Kidney (tissue), 14 donors: Measurements from ENCODE around the gene DNM2. TPM values are rescaled to one million over a fixed set of nuclear protein-coding genes. Genes with fewer than 3 reads are reported as not detected.
"Not testable (repeated sequence)": the region's sequence is repeated elsewhere in the genome, so short reads cannot be mapped to it uniquely, and the experiment has no call there.

Experiments used
- DNase-seq, 5 donors: peaks; one replicate each; pipeline ENCODE4 v3.0.0-alpha.2; 2013 to 2020
- FAIRE-seq: peaks from 2 replicates; lab custom pipeline; 2012; peaks lifted over from hg19 to GRCh38; lab: Jason Lieb, UNC
- H3K27ac ChIP-seq, 2 donors: one replicate each; pipeline ENCODE4 v1.7.0; 2013; ENCODE audit warnings: low read depth in 2 of 2, low read length in 2 of 2, inconsistent platforms in 1 of 2
- H3K27me3 ChIP-seq: one replicate; pipeline ENCODE4 v1.7.1; 2013; ENCODE audit warnings: low read length, inconsistent platforms; ENCODE audit not compliant: control insufficient read depth, insufficient read depth
- H3K36me3 ChIP-seq, 3 donors: one replicate each; pipeline versions ENCODE4 v1.7.0 to v1.7.1; 2013; ENCODE audit warnings: low read length in 3 of 3, control low read depth in 1 of 3, inconsistent platforms in 1 of 3; ENCODE audit not compliant: insufficient read depth in 3 of 3, control insufficient read depth in 2 of 3
- H3K4me1 ChIP-seq, 3 donors: one replicate each; pipeline versions ENCODE4 v1.7.0 to v1.7.1; 2013; ENCODE audit warnings: low read length in 3 of 3, inconsistent platforms in 1 of 3, low read depth in 1 of 3; ENCODE audit not compliant: control insufficient read depth in 2 of 3, insufficient read depth in 2 of 3
- H3K4me3 ChIP-seq, 3 donors: one replicate each; pipeline versions ENCODE4 v1.7.0 to v1.8.1; 2013; ENCODE audit warnings: low read length in 3 of 3, control low read depth in 1 of 3, inconsistent platforms in 1 of 3
- H3K9ac ChIP-seq, 3 donors: one replicate each; pipeline versions ENCODE4 v1.7.0 to v1.7.1; 2013; ENCODE audit warnings: low read length in 3 of 3, control low read depth in 1 of 3, inconsistent platforms in 1 of 3
- H3K9me3 ChIP-seq, 3 donors: one replicate each; pipeline versions ENCODE4 v1.7.0 to v1.7.1; 2013; ENCODE audit warnings: low read length in 3 of 3, control low read depth in 1 of 3, inconsistent platforms in 1 of 3; ENCODE audit not compliant: control insufficient read depth in 2 of 3, insufficient read depth in 1 of 3
- intact Hi-C: fragments of 100-400 bp; cut with DNase I; formaldehyde crosslinking; loops from one replicate; pipeline ENCODE4 v1.11.1; 2022
- polyA plus RNA-seq: library from polyadenylated mRNA; stranded (reverse); fragments of 350-450 nt; fragmentation: Illumina TruSeq; extraction: RNeasy Lipid Tissue Mini Kit (QIAGEN cat#74804); gene quantifications from one replicate; pipeline ENCODE4 v1.2.3, GENCODE V29; 2014; ENCODE audit warnings: low read depth, low replicate concordance; ENCODE audit not compliant: insufficient read depth
- total RNA-seq: library from RNA; stranded (reverse); fragmentation: NEBNext Ultra II Directional; extraction: Animal tissue kit (Norgen Biotek cat#: 25700); gene quantifications from one replicate; pipeline ENCODE4 v1.2.1, GENCODE V29; 2021
- TF ChIP-seq, protein P1 (sequence below): IDR thresholded peaks from 3 replicates; pipeline ENCODE4 v1.5.1; 2012; ENCODE audit warnings: mild to moderate bottlenecking, moderate library complexity, borderline replicate concordance; ENCODE audit not compliant: insufficient read depth; ENCODE audit errors: extremely low read depth
- donor health status: control.
- donor health status: control.
- donor health status: control.
- donor health status: control.
- donor health status: control.
- donor health status: DM: yes; HTN: yes; CAD: no.
- donor health status: Normal renal cell carcinoma (clear cell type).

The DNM2 gene
- total and polyA plus RNA-seq, 2 donors from 2014 or later = 79.0 to 226 TPM

DNA sequence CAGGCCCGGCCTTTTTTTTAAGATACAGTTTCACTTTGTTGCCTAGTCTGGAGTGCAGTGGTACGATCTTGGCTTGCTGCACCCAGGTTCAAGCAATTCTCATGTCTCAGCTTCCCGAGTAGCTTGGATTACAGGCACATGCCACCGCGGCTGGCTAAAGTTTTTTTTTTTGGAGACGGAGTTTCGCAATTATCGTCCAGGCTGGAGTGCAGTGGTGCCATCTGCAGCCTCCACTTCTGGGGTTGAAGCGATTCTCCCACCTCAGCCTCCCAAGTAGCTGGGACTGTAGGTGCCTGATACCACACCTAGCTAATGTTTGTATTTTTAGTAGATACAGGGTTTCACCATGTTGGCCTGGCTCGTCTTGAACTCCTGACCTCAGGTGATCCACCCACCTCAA lies 148.6 kb downstream of the DNM2 start:
- intact Hi-C loops = no loop called here
- Histone ChIP-seq H3K4me3 (no peak overlapping the region), H3K27me3 (no peaks in the 10 kb centered on the region), H3K9me3 (no peaks in the 10 kb centered on the region), H3K27ac (no peak overlapping the region), H3K9ac (no peak overlapping the region), H3K36me3 (no peaks in the 10 kb centered on the region), H3K4me1 (peaks cover 0 to 3% (median 2%) of the 10 kb centered on the region in 3 donors)
- no peak for FAIRE-seq
- TF ChIP-seq, protein P1, sequence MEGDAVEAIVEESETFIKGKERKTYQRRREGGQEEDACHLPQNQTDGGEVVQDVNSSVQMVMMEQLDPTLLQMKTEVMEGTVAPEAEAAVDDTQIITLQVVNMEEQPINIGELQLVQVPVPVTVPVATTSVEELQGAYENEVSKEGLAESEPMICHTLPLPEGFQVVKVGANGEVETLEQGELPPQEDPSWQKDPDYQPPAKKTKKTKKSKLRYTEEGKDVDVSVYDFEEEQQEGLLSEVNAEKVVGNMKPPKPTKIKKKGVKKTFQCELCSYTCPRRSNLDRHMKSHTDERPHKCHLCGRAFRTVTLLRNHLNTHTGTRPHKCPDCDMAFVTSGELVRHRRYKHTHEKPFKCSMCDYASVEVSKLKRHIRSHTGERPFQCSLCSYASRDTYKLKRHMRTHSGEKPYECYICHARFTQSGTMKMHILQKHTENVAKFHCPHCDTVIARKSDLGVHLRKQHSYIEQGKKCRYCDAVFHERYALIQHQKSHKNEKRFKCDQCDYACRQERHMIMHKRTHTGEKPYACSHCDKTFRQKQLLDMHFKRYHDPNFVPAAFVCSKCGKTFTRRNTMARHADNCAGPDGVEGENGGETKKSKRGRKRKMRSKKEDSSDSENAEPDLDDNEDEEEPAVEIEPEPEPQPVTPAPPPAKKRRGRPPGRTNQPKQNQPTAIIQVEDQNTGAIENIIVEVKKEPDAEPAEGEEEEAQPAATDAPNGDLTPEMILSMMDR = no peak
- no peak for DNase-seq

DNA sequence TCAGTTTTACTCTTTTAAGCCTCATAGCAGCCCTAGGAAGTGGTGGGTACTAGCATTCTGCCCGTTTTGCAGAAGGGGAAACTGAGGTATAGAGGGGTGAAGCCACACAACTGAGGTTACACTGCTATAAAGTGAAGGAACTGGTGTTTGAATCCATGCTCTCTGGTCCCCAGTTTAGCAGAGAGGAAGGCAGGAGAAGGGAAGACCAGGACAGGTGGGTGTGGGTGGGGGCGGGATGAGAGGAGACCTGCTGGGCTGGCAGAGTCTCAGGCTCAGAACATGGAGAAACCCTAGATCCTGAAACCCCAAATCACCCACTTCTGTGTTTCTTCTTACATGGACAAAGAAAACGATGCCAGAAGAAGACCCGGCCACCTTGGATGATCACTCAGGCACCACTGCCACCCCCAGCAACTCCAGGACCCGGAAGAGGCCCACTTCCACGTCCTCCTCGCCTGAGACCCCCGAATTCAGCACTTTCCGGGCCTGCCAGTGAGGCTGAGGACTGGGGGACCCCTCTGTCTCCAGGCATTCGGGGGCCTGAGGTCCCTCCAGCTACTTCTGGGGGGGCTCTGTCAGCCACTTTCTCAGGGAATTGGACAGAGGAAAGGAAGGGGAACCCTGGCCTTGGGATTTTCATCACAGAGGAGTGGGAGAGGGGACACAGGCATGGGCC lies 151.1 kb downstream of the DNM2 start:
- Histone ChIP-seq H3K4me1 (peaks cover 0 to 9% (median 3%) of the 10 kb centered on the region in 3 donors), H3K36me3 (no peaks in the 10 kb centered on the region), H3K27ac (no peak overlapping the region), H3K9me3 (no peaks in the 10 kb centered on the region), H3K9ac (no peak overlapping the region), H3K27me3 (no peaks in the 10 kb centered on the region), H3K4me3 (no peak overlapping the region)
- no peak for DNase-seq
- FAIRE-seq = no peak
- TF ChIP-seq, protein P1 = no peak
- intact Hi-C loops = no loop called here

DNA sequence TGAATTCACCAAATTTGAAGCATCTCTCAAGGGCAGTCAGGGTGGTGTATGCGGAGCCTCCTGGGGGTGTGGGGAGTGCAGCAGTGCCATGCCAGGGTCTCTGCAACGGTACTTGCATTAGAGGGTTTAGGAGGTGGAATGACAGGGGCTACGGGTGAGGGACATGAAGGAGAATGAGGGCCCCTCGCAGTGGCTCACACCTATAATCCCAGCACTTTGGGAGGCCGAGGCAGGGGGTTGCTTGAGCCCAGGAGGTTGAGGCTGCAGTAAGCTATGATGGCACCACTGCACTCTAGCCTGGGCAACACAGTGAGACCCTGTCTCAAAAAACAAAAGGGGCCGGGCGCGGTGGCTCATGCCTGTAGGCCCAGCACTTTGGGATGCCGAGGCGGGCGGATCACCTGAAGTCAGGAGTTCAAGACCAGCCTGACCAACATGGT lies 152.0 kb downstream of the DNM2 start:
- H3K36me3 ChIP-seq, H3K27ac ChIP-seq, H3K4me1 ChIP-seq, H3K9ac ChIP-seq, intact Hi-C loops, H3K4me3 ChIP-seq, H3K9me3 ChIP-seq, FAIRE-seq, H3K27me3 ChIP-seq: not testable (repeated sequence)
- peak in 2 of 5 donors; percentile 76 to 86 for DNase-seq

DNA sequence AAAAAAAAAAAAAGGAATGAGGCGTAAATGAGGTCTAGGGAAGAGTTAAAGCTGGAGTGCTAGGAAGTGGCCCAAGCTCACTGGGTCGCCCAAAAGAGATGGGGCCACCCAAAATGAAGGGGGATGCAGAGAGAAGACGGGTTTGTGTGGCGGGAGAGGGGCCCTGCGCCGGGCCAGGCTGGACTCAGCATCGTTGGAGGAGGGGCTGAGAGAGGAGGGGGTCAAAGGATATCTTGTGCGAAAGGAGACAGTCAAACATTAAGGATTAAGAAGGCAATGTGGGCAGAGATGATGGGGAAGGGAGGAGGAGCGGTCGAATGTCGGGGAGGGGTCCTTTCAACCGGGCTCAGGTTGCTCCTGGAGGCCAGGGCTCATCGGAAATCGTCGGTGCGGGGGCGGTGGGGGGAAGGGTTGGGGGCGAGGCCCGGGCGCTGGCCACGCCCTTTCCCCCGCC lies 152.6 kb downstream of the DNM2 start:
- TF ChIP-seq, protein P1 = no peak
- Histone ChIP-seq H3K27me3 (no peaks in the 10 kb centered on the region), H3K9ac (peak overlapping the region in 2 of 3 donors; percentile 75 to 77), H3K9me3 (no peaks in the 10 kb centered on the region), H3K36me3 (no peaks in the 10 kb centered on the region), H3K27ac (peak overlapping the region in 1 of 2 donors; percentile 0), H3K4me3 (peak overlapping the region; percentile 54 to 88 (median 80)), H3K4me1 (peaks cover 0 to 7% (median 0%) of the 10 kb centered on the region in 3 donors)
- DNase-seq (no peak), FAIRE-seq (no peak)
- intact Hi-C loops = no loop called here
